SK-N-SH (cell line): ENCODE results near the gene MRPS2. TPM values are rescaled to one million over a fixed set of nuclear protein-coding genes. Genes with fewer than 3 reads are reported as not detected.

Experiments
- CTCF ChIA-PET: fragments of 300-600, 350-600 bp; formaldehyde crosslinking; extraction: SDS; loops from one replicate; lab custom pipeline; 2021; lab: Yijun Ruan, JAX
- POLR2A ChIA-PET: fragments of 350-600 bp; sonication (Branson Sonifier 250); formaldehyde crosslinking; extraction: SDS; loops from one replicate; lab custom pipeline; 2020; ENCODE audit warnings: antibody characterized with exemption, inconsistent platforms; lab: Yijun Ruan, JAX
- DNase-seq: peaks from one replicate; pipeline ENCODE4 v3.0.0; 2012
- H2AFZ ChIP-seq: fragments of 200-600 bp; sonication (generic); 2 replicates; pipeline ENCODE4 v1.8.1; 2016; ENCODE audit warnings: antibody characterized with exemption, mild to moderate bottlenecking, low read depth
- H3F3A ChIP-seq: fragments of 200-600 bp; sonication (generic); replicated peaks from 2 replicates; pipeline ENCODE3; 2016; ENCODE audit warnings: antibody characterized with exemption, mild to moderate bottlenecking; ENCODE audit not compliant: insufficient read depth
- H3K27ac ChIP-seq, 2 experiments: fragments of 200-500 bp in 1 of 2; fragments of 200-600 bp in 1 of 2; sonication (Bioruptor generic) in 1 of 2; sonication (generic), shearing (Covaris generic) in 1 of 2; 2 replicates each; pipeline versions ENCODE4 v1.5.1 to v1.6.1; 2014 to 2016; ENCODE audit warnings: low read depth in 2 of 2, inconsistent platforms in 1 of 2, low read length in 1 of 2, mild to moderate bottlenecking in 1 of 2, mixed read lengths in 1 of 2
- H3K27me3 ChIP-seq: fragments of 200-600 bp; sonication (generic), shearing (Covaris generic); 2 replicates; pipeline ENCODE4 v1.6.1; 2016; ENCODE audit warnings: mixed run types; ENCODE audit not compliant: insufficient read depth
- H3K36me3 ChIP-seq, 2 experiments: fragments of 200-500 bp in 1 of 2; fragments of 200-600 bp in 1 of 2; sonication (Bioruptor generic) in 1 of 2; sonication (generic) in 1 of 2; replicated peaks in 1 of 2; 2 replicates each; pipeline versions ENCODE3 to v1.5.1; 2014 to 2016; ENCODE audit warnings: low read length in 1 of 2, mild to moderate bottlenecking in 1 of 2; ENCODE audit not compliant: insufficient read depth in 2 of 2, control insufficient read depth in 1 of 2
- H3K4me1 ChIP-seq, 2 experiments: fragments of 200-500 bp in 1 of 2; fragments of 200-600 bp in 1 of 2; sonication (Bioruptor generic) in 1 of 2; sonication (generic), shearing (Covaris generic) in 1 of 2; 2 replicates each; pipeline versions ENCODE4 v1.5.1 to v1.6.1; 2014 to 2016; ENCODE audit warnings: low read depth in 1 of 2, low read length in 1 of 2, mixed run types in 1 of 2; ENCODE audit not compliant: insufficient read depth in 2 of 2, control insufficient read depth in 1 of 2
- H3K4me2 ChIP-seq: fragments of 200-600 bp; sonication (generic), shearing (Covaris generic); 2 replicates; pipeline ENCODE4 v1.6.1; 2017; ENCODE audit warnings: mixed run types
- H3K4me3 ChIP-seq, 2 experiments: fragments of 200-500 bp in 1 of 2; fragments of 200-600 bp in 1 of 2; sonication (Bioruptor generic) in 1 of 2; sonication (generic), shearing (Covaris generic) in 1 of 2; 2 replicates each; pipeline versions ENCODE4 v1.5.1 to v1.8.1; 2014 to 2016; ENCODE audit warnings: low read depth in 2 of 2, inconsistent platforms in 1 of 2, low read length in 1 of 2, mild to moderate bottlenecking in 1 of 2, mixed read lengths in 1 of 2, moderate library complexity in 1 of 2
- H3K79me2 ChIP-seq: fragments of 200-600 bp; sonication (generic); 2 replicates; pipeline ENCODE4 v1.8.1; 2017; ENCODE audit warnings: mild to moderate bottlenecking; ENCODE audit not compliant: insufficient read depth
- H3K9ac ChIP-seq: fragments of 200-600 bp; sonication (generic); 2 replicates; pipeline ENCODE4 v1.6.1; 2017; ENCODE audit warnings: mixed run types
- H3K9me2 ChIP-seq: fragments of 200-600 bp; sonication (generic); 2 replicates; pipeline ENCODE4 v1.6.1; 2017; ENCODE audit warnings: mixed run types
- H3K9me3 ChIP-seq: fragments of 200-600 bp; sonication (generic); 2 replicates; pipeline ENCODE4 v1.6.1; 2017; ENCODE audit warnings: mixed run types, mild to moderate bottlenecking, moderate library complexity
- H4K20me1 ChIP-seq: fragments of 200-600 bp; sonication (generic); 2 replicates; pipeline ENCODE4 v1.6.1; 2017; ENCODE audit warnings: mild to moderate bottlenecking, mixed run types; ENCODE audit not compliant: insufficient read depth
- EP300 ChIP-seq, 2 experiments: IDR thresholded peaks; 2 replicates each; pipeline versions ENCODE4 v1.4.0 to v1.6.1; 2012; ENCODE audit warnings: borderline replicate concordance in 1 of 2, low read depth in 1 of 2, low read length in 1 of 2
- FOXJ3 ChIP-seq: sonication (generic); formaldehyde crosslinking; IDR thresholded peaks from 2 replicates; pipeline ENCODE4 v1.5.1; 2020; ENCODE audit warnings: mild to moderate bottlenecking, missing genetic modification reagents
- GATA2 ChIP-seq: sonication (generic); formaldehyde crosslinking; IDR thresholded peaks from 2 replicates; pipeline ENCODE4 v1.5.0; 2020; ENCODE audit warnings: mild to moderate bottlenecking, missing genetic modification reagents
- JUND ChIP-seq: IDR thresholded peaks from 2 replicates; pipeline ENCODE4 v1.4.0; 2012
- MAX ChIP-seq: IDR thresholded peaks from 2 replicates; pipeline ENCODE4 v1.4.0; 2012; ENCODE audit warnings: low read depth
- RCOR1 ChIP-seq: fragments of 150-350 bp; IDR thresholded peaks from 2 replicates; pipeline ENCODE4 v1.6.1; 2017; ENCODE audit warnings: antibody characterized with exemption, low read length
- SIN3A ChIP-seq: IDR thresholded peaks from 2 replicates; pipeline ENCODE4 v1.6.1; 2012; ENCODE audit warnings: low read depth, mild to moderate bottlenecking, low read length, moderate library complexity, borderline replicate concordance
- SMC3 ChIP-seq: IDR thresholded peaks from 2 replicates; pipeline ENCODE4 v1.6.1; 2012; ENCODE audit warnings: low read depth, low read length, improper control_type of control experiment
- TEAD4 ChIP-seq: IDR thresholded peaks from 2 replicates; pipeline ENCODE4 v1.4.0; 2012; ENCODE audit warnings: mild to moderate bottlenecking, borderline replicate concordance; ENCODE audit not compliant: insufficient read depth
- ZBTB33 ChIP-seq: IDR thresholded peaks from 2 replicates; pipeline ENCODE4 v1.4.0; 2012; ENCODE audit warnings: low read depth, borderline replicate concordance
- WGBS: methylation state at CpG from one replicate; pipeline ENCODE4 v1.1.6; 2017; ENCODE audit warnings: low lambda C conversion rate; 5-methylcytosine and 5-hydroxymethylcytosine counted together
- polyA plus RNA-seq, 3 experiments: library from polyadenylated mRNA; depleted of rRNA; stranded (reverse); fragments of >200 nt; gene quantifications; 2 replicates each; pipeline ENCODE4 v1.2.3, GENCODE V29; 2012

MRPS2 gene
- polyA plus RNA-seq, 1 of the 3 experiments (the other 2 are of a cell fraction), result 113 TPM

- H3K4me3 ChIP-seq, result no peak overlapping the region
- no peaks in the 10 kb centered on the region for H3K79me2 ChIP-seq
- POLR2A ChIA-PET, result no interaction called here
- no peaks in the 10 kb centered on the region for H3K9me3 ChIP-seq
- CTCF ChIA-PET, result interaction anchor here (1.0 to 3.2 kb wide), 2 partner anchors 10 to 13 kb away, joined by 3 to 23 read pairs; no protein-coding TSS in a partner anchor
- TF ChIP-seq MAX, result no peak
- no peak for TF ChIP-seq FOXJ3 (CRISPR knock-in tag)
- TF ChIP-seq RCOR1, result no peak
- no peak for TF ChIP-seq SIN3A
- no peak for TF ChIP-seq JUND
- no peaks in the 10 kb centered on the region for H4K20me1 ChIP-seq
- no peaks in the 10 kb centered on the region for H3K9me2 ChIP-seq
- H3K27me3 ChIP-seq, result no peaks in the 10 kb centered on the region
- DNase-seq, result no peak
- H3K9ac ChIP-seq, result no peak overlapping the region
- no peaks in the 10 kb centered on the region; a peak in 1 of 4 replicates for H3K4me1 ChIP-seq
- no peak overlapping the region for H3K4me2 ChIP-seq
- WGBS, result 56% methylated on average over 15 of the region's 17 CpGs
- no peak overlapping the region for H3K27ac ChIP-seq
- H2AFZ ChIP-seq, result no peak overlapping the region
- H3K36me3 ChIP-seq, result no peaks in the 10 kb centered on the region
- H3F3A ChIP-seq, result no peaks in the 10 kb centered on the region
Measured at GRCh38 chr9:135514342-135515082, 14.0 kb downstream of the MRPS2 start.

- POLR2A ChIA-PET, result no interaction called here
- no peaks in the 10 kb centered on the region for H3K9me2 ChIP-seq
- no peak overlapping the region for H3K27ac ChIP-seq
- H3F3A ChIP-seq, result no peaks in the 10 kb centered on the region
- no peaks in the 10 kb centered on the region for H3K79me2 ChIP-seq
- no peak overlapping the region for H3K4me2 ChIP-seq
- H3K36me3 ChIP-seq, result no peaks in the 10 kb centered on the region
- no peaks in the 10 kb centered on the region for H3K27me3 ChIP-seq
- no peak overlapping the region for H3K4me3 ChIP-seq
- no peaks in the 10 kb centered on the region; a peak in 1 of 4 replicates for H3K4me1 ChIP-seq
- CTCF ChIA-PET, result interaction anchor here (1.0 to 3.2 kb wide), 2 partner anchors 11 to 14 kb away, joined by 3 to 23 read pairs; no protein-coding TSS in a partner anchor
- H3K9me3 ChIP-seq, result no peaks in the 10 kb centered on the region
- no peak for TF ChIP-seq SMC3
- no peak for TF ChIP-seq GATA2 (CRISPR knock-in tag)
- H3K9ac ChIP-seq, result no peak overlapping the region
- DNase-seq, result no peak
- H2AFZ ChIP-seq, result no peak overlapping the region
- 74% methylated on average over 13 of the region's 31 CpGs for WGBS
- no peaks in the 10 kb centered on the region for H4K20me1 ChIP-seq
Measured at GRCh38 chr9:135515083-135515951, 14.8 kb downstream of the MRPS2 start.

GRCh38 chr9:135516132-135516860 is 15.8 kb downstream of the MRPS2 start:
- H3K4me3 ChIP-seq, result no peak overlapping the region
- DNase-seq, result no peak

More at GRCh38 chr9:135516132-135516860, 15.8 kb downstream of the MRPS2 start:
- no peaks in the 10 kb centered on the region; a peak in 1 of 4 replicates for H3K4me1 ChIP-seq
- H3K27ac ChIP-seq, result no peak overlapping the region
- H3K79me2 ChIP-seq, result no peaks in the 10 kb centered on the region
- WGBS, result 78% methylated on average over 11 of the region's 25 CpGs
- no peak overlapping the region for H3K4me2 ChIP-seq
- ChIA-PET CTCF (no interaction called here), POLR2A (no interaction called here)
- H3F3A ChIP-seq, result no peaks in the 10 kb centered on the region
- no peak overlapping the region for H3K9ac ChIP-seq
- H3K36me3 ChIP-seq, result no peaks in the 10 kb centered on the region
- H4K20me1 ChIP-seq, result no peaks in the 10 kb centered on the region
- TF ChIP-seq FOXJ3 (CRISPR knock-in tag), result no peak
- TF ChIP-seq RCOR1, result no peak
- no peak for TF ChIP-seq TEAD4
- TF ChIP-seq EP300 (IDR thresholded peaks at IDR 0.05; ENCODE audit: borderline replicate concordance in 1 of 2, low read depth in 1 of 2, low read length in 1 of 2), result no peak
- TF ChIP-seq ZBTB33, result no peak
- no peak for TF ChIP-seq MAX
- TF ChIP-seq, all 33 proteins: peak for 0
- Histone ChIP-seq H3K9me3 (no peaks in the 10 kb centered on the region), H2AFZ (no peak overlapping the region), H3K9me2 (no peaks in the 10 kb centered on the region), H3K27me3 (no peaks in the 10 kb centered on the region)
